Measurements from ENCODE around the gene FBXW7. TPM values are rescaled to one million over a fixed set of nuclear protein-coding genes. Genes with fewer than 3 reads are reported as not detected.

FBXW7 gene
- total RNA-seq, 1 experiment from 2014 or later = 23.0 TPM

DNA sequence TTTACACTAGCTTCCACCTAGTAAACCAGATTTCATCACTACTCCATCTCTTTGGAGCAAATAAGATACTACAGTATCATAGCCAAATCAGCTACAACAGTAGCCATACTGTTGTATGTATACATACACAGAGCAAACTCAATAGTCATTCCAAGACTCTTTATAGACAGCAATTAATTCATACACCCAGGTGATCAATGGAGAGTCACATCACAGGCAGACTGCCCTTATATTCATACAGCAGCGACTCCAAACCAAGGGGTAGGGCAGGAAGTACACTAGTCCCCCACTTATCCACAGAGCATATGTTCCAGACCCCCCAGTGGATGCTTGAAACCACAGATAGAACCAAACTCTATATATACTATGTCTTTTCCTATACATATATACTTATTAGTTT lies 76.6 kb downstream of the FBXW7 start:
- Histone ChIP-seq H3K9me3 (ENCODE audit: control insufficient read depth in 1 of 2, insufficient read depth in 1 of 2, low read depth in 1 of 2, low read length in 2 of 2) (no peaks in the 10 kb centered on the region), H3K27ac (ENCODE audit: low read depth, low read length) (no peak overlapping the region), H3K9ac (ENCODE audit: low read length) (no peak overlapping the region), H3K4me3 (replicated peaks in 1 of 2; ENCODE audit: low read depth in 1 of 2, low read length in 2 of 2) (no peak overlapping the region), H3K9me2 (ENCODE audit: insufficient read depth) (no peaks in the 10 kb centered on the region), H3K36me3 (ENCODE audit: control insufficient read depth in 1 of 2, insufficient read depth in 2 of 2, low read length in 2 of 2) (no peaks in the 10 kb centered on the region), H4K20me1 (ENCODE audit: insufficient read depth) (no peaks in the 10 kb centered on the region), H3K27me3 (ENCODE audit: insufficient read depth, low read length) (no peaks in the 10 kb centered on the region), H3K4me2 (ENCODE audit: low read length) (no peak overlapping the region), H2AFZ (ENCODE audit: low read depth, low read length, poor library complexity, severe bottlenecking) (no peak overlapping the region), H3K79me2 (ENCODE audit: insufficient read depth, low read length) (peaks cover 69% of the 10 kb centered on the region), H3K4me1 (ENCODE audit: control insufficient read depth in 1 of 2, insufficient read depth in 2 of 2, low read length in 2 of 2) (no peaks in the 10 kb centered on the region)
- CTCF ChIA-PET = no interaction called here
- intact Hi-C loops (cut with micrococcal nuclease) = no loop called here
- POLR2A ChIA-PET = no interaction called here
- ATAC-seq (no peak), DNase-seq (ENCODE audit: low read depth, low spot score) (no peak)
- RAD21 ChIA-PET (ENCODE audit: low non-redundant PET in 1 of 2, low total read pairs in 2 of 2, uncharacterized antibody in 2 of 2, unreplicated experiment in 2 of 2) = no interaction called here
- no TSS peak for BruUV-seq (replicated peaks)
- no peak for TF ChIP-seq ELF1 (IDR thresholded peaks at IDR 0.05; ENCODE audit: borderline replicate concordance, low read depth)
- no peak for TF ChIP-seq EZH2 (IDR thresholded peaks at IDR 0.05)
- no peak for TF ChIP-seq EZH2phosphoT487 (IDR thresholded peaks at IDR 0.05; ENCODE audit: borderline replicate concordance)
- no peak for TF ChIP-seq POLR2AphosphoS5 (IDR thresholded peaks at IDR 0.05; ENCODE audit: low read depth, low read length)
- TF ChIP-seq, protein P1, sequence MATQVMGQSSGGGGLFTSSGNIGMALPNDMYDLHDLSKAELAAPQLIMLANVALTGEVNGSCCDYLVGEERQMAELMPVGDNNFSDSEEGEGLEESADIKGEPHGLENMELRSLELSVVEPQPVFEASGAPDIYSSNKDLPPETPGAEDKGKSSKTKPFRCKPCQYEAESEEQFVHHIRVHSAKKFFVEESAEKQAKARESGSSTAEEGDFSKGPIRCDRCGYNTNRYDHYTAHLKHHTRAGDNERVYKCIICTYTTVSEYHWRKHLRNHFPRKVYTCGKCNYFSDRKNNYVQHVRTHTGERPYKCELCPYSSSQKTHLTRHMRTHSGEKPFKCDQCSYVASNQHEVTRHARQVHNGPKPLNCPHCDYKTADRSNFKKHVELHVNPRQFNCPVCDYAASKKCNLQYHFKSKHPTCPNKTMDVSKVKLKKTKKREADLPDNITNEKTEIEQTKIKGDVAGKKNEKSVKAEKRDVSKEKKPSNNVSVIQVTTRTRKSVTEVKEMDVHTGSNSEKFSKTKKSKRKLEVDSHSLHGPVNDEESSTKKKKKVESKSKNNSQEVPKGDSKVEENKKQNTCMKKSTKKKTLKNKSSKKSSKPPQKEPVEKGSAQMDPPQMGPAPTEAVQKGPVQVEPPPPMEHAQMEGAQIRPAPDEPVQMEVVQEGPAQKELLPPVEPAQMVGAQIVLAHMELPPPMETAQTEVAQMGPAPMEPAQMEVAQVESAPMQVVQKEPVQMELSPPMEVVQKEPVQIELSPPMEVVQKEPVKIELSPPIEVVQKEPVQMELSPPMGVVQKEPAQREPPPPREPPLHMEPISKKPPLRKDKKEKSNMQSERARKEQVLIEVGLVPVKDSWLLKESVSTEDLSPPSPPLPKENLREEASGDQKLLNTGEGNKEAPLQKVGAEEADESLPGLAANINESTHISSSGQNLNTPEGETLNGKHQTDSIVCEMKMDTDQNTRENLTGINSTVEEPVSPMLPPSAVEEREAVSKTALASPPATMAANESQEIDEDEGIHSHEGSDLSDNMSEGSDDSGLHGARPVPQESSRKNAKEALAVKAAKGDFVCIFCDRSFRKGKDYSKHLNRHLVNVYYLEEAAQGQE (IDR thresholded peaks at IDR 0.05; ENCODE audit: low read depth) = no peak
- TF ChIP-seq TCF7L2 (IDR thresholded peaks at IDR 0.05; ENCODE audit: borderline replicate concordance, extremely low read depth, insufficient read depth, insufficient read length) = no peak
- TF ChIP-seq, protein P2, sequence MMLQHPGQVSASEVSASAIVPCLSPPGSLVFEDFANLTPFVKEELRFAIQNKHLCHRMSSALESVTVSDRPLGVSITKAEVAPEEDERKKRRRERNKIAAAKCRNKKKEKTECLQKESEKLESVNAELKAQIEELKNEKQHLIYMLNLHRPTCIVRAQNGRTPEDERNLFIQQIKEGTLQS (IDR thresholded peaks at IDR 0.05) = no peak
- no peak for TF ChIP-seq ZFX (IDR thresholded peaks at IDR 0.05)
- TF ChIP-seq ZNF274 (IDR thresholded peaks at IDR 0.05; ENCODE audit: low read depth, low read length) = no peak
- TF ChIP-seq, protein P3, sequence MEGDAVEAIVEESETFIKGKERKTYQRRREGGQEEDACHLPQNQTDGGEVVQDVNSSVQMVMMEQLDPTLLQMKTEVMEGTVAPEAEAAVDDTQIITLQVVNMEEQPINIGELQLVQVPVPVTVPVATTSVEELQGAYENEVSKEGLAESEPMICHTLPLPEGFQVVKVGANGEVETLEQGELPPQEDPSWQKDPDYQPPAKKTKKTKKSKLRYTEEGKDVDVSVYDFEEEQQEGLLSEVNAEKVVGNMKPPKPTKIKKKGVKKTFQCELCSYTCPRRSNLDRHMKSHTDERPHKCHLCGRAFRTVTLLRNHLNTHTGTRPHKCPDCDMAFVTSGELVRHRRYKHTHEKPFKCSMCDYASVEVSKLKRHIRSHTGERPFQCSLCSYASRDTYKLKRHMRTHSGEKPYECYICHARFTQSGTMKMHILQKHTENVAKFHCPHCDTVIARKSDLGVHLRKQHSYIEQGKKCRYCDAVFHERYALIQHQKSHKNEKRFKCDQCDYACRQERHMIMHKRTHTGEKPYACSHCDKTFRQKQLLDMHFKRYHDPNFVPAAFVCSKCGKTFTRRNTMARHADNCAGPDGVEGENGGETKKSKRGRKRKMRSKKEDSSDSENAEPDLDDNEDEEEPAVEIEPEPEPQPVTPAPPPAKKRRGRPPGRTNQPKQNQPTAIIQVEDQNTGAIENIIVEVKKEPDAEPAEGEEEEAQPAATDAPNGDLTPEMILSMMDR (IDR thresholded peaks at IDR 0.05 in 2 of 3, conservative IDR thresholded peaks at IDR 0.05 in 1 of 3; ENCODE audit: borderline replicate concordance in 1 of 3, insufficient read depth in 1 of 3, low read depth in 2 of 3, low read length in 2 of 3) = no peak
- TF ChIP-seq FOSL1 (IDR thresholded peaks at IDR 0.05; ENCODE audit: low read depth) = no peak
- no peak for TF ChIP-seq SIN3A (IDR thresholded peaks at IDR 0.05; ENCODE audit: low read depth)

Measured in HCT116 (cell line).